ENCODE results near the gene KAT6B. TPM values are rescaled to one million over a fixed set of nuclear protein-coding genes. Genes with fewer than 3 reads are reported as not detected.

KAT6B gene
- total RNA-seq, 4 donors from 2014 or later: 50.0 to 75.8 (median 57.5) TPM

DNA sequence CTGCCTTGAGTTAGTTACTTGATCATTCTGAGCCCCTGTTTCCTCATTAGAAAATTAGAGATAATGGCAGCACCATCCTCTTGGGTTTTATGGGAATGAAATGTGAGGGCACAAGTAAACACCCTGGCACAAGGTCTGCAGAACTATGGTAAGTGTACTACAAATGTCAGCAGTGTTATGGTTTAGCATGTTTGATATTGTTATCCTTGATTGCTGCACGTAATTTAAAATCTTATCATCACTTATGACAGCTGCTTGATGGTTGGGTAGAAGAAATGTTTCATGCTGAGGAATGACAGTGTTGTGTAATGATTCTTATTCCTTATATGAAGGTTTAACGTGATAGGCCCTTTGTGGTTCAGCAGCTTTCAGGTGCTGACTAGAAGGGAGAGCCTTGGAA is 134.3 kb downstream of the KAT6B start:
- no peaks in the 10 kb centered on the region for H3K36me3 ChIP-seq
- H3K4me3 ChIP-seq: no peak overlapping the region
- no peak for DNase-seq (ENCODE audit: extremely low spot score)
- no peak for TF ChIP-seq POLR2AphosphoS5 (IDR thresholded peaks at IDR 0.05)
- no peak for TF ChIP-seq POLR2A (IDR thresholded peaks at IDR 0.05; ENCODE audit: low read depth)
- no peak for TF ChIP-seq EP300 (IDR thresholded peaks at IDR 0.05)
- TF ChIP-seq, protein P1, sequence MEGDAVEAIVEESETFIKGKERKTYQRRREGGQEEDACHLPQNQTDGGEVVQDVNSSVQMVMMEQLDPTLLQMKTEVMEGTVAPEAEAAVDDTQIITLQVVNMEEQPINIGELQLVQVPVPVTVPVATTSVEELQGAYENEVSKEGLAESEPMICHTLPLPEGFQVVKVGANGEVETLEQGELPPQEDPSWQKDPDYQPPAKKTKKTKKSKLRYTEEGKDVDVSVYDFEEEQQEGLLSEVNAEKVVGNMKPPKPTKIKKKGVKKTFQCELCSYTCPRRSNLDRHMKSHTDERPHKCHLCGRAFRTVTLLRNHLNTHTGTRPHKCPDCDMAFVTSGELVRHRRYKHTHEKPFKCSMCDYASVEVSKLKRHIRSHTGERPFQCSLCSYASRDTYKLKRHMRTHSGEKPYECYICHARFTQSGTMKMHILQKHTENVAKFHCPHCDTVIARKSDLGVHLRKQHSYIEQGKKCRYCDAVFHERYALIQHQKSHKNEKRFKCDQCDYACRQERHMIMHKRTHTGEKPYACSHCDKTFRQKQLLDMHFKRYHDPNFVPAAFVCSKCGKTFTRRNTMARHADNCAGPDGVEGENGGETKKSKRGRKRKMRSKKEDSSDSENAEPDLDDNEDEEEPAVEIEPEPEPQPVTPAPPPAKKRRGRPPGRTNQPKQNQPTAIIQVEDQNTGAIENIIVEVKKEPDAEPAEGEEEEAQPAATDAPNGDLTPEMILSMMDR (IDR thresholded peaks at IDR 0.05): no peak
- peaks cover 17 to 21% (median 19%) of the 10 kb centered on the region in 4 donors for H3K4me1 ChIP-seq
- 90% methylated on average over 2 of the region's 2 CpGs for WGBS
- H3K9me3 ChIP-seq: no peaks in the 10 kb centered on the region
- no peaks in the 10 kb centered on the region for H3K27me3 ChIP-seq
- intact Hi-C loops (cut with DNase I): no loop called here
- H3K27ac ChIP-seq (replicated peaks in 1 of 4): no peak overlapping the region

DNA sequence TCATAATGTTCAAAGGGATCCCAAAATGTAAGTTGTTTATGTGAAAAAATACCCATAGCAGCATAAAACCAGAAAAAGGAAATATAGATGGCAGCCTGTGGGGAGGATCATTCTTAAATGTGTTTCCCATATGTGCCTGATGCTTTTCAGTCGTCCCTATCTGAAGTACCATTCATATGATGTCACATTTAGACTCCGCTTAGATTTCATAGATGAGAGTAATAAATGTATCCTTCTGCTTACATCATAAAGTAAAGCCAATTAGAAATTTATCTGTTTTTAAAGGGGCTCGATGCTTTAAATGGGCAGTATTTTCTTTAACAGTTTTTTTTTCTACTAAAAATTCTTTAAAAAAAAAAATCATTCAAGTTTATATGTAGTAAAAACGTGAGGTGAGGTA is 136.1 kb downstream of the KAT6B start:
- WGBS: 85% methylated on average over 4 of the region's 4 CpGs
- H3K36me3 ChIP-seq: no peaks in the 10 kb centered on the region
- DNase-seq (ENCODE audit: extremely low spot score): no peak
- no peaks in the 10 kb centered on the region for H3K27me3 ChIP-seq
- intact Hi-C loops (cut with DNase I): no loop called here
- TF ChIP-seq POLR2A (IDR thresholded peaks at IDR 0.05; ENCODE audit: low read depth): no peak
- no peak for TF ChIP-seq POLR2AphosphoS5 (IDR thresholded peaks at IDR 0.05)
- TF ChIP-seq, protein P1 (IDR thresholded peaks at IDR 0.05): no peak
- no peak for TF ChIP-seq EP300 (IDR thresholded peaks at IDR 0.05)
- no peak overlapping the region for H3K4me3 ChIP-seq
- H3K4me1 ChIP-seq: peaks cover 7 to 15% (median 9%) of the 10 kb centered on the region in 4 donors
- no peak overlapping the region for H3K27ac ChIP-seq (replicated peaks in 1 of 4)
- no peaks in the 10 kb centered on the region for H3K9me3 ChIP-seq

DNA sequence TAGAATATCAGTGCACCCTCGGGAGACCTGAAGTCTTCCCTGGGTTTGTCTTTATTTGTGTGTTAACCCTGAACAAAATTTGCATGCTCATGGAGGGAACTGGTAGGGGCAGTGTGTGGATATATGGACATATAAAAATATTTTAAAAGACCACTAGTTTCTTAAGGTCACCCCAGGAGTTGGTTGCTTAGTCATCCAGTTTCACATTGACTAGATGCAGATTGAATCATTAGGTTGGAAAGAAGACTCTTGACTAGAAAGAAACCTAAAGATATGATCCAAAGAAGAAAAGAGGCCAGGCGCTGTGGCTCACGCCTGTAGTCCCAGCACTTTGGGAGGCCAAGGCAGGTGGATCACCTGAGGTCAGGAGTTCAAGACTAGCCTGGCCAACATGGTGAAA is 137.1 kb downstream of the KAT6B start:
- Histone ChIP-seq H3K36me3 (no peaks in the 10 kb centered on the region), H3K4me3 (no peak overlapping the region), H3K4me1 (peaks cover 6 to 16% (median 8%) of the 10 kb centered on the region in 4 donors), H3K9me3 (no peaks in the 10 kb centered on the region), H3K27me3 (no peaks in the 10 kb centered on the region), H3K27ac (replicated peaks in 1 of 4) (no peak overlapping the region)
- intact Hi-C loops (cut with DNase I): no loop called here
- WGBS: 94% methylated on average over 3 of the region's 3 CpGs
- no peak for TF ChIP-seq EP300 (IDR thresholded peaks at IDR 0.05)
- no peak for TF ChIP-seq POLR2A (IDR thresholded peaks at IDR 0.05; ENCODE audit: low read depth)
- TF ChIP-seq POLR2AphosphoS5 (IDR thresholded peaks at IDR 0.05): no peak
- TF ChIP-seq, protein P1 (IDR thresholded peaks at IDR 0.05): no peak
- DNase-seq (ENCODE audit: extremely low spot score): no peak

DNA sequence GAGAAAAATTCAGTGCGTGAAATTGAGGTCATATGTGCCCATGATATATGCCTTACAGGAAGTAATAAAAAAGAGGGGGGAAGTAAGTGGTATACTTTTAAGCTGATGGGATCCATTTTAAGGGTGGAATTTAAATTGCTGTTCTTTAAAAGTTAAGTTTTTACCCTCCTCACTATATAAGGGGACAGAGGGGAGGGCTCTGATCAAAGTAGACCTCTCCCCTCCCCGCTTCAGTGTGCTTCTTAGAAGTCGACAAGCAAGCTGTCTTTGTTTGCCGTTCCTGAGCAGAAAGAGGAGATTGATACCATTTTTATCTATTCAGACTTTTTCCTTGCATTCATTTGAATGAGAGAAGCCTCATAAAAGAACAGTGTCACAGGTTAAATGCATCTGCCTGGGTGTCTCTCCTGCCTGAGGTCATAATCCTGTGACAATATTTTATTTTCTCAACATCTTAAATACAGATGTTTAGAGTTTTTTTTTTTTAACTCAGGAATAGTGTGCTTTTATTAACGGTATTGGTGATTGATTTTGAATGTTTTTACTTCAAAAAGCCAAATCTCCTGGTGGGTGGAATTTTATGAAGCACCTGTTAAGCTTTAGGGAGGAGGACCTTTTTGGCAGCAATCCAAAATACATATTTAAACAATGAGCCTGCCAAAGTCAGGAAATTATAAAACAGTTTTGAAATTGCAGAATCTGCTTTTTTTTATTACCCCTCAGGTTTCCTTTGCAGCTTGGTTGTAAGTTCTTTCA is 141.7 kb downstream of the KAT6B start:
- H3K27ac ChIP-seq (replicated peaks in 1 of 4): peak overlapping the region in 2 of 4 donors; percentile 2 to 38
- intact Hi-C loops (cut with DNase I): no loop called here
- WGBS: 43% methylated on average over 5 of the region's 5 CpGs

More for the DNA sequence above, 141.7 kb downstream of the KAT6B start:
- Histone ChIP-seq H3K36me3 (no peaks in the 10 kb centered on the region), H3K4me1 (peaks cover 10 to 40% (median 28%) of the 10 kb centered on the region in 4 donors), H3K9me3 (no peaks in the 10 kb centered on the region), H3K27me3 (no peaks in the 10 kb centered on the region), H3K4me3 (no peak overlapping the region)
- TF ChIP-seq, protein P1 (IDR thresholded peaks at IDR 0.05): no peak
- no peak for TF ChIP-seq POLR2A (IDR thresholded peaks at IDR 0.05; ENCODE audit: low read depth)
- TF ChIP-seq POLR2AphosphoS5 (IDR thresholded peaks at IDR 0.05): no peak
- TF ChIP-seq EP300 (IDR thresholded peaks at IDR 0.05): no peak
- no peak for DNase-seq (ENCODE audit: extremely low spot score)
